Osteoblast (primary cell): ENCODE data around the gene HNF1A. TPM values are rescaled to one million over a fixed set of nuclear protein-coding genes. Genes with fewer than 3 reads are reported as not detected.

Experiments
- DNase-seq: peaks from one replicate; pipeline ENCODE4 v3.0.0; 2011; ENCODE audit warnings: low spot score, mixed read lengths; ENCODE audit not compliant: insufficient read length; ENCODE audit errors: missing footprints
- H2AFZ ChIP-seq: 2 replicates; pipeline ENCODE4 v1.6.0; 2011; ENCODE audit warnings: mild to moderate bottlenecking, low read length
- H3K27ac ChIP-seq: 2 replicates; pipeline ENCODE4 v1.5.1; 2011; ENCODE audit warnings: mild to moderate bottlenecking, low read depth, low read length, moderate library complexity
- H3K27me3 ChIP-seq: 2 replicates; pipeline ENCODE4 v1.6.0; 2012; ENCODE audit warnings: mild to moderate bottlenecking, control low read depth, inconsistent platforms, low read length, moderate library complexity; ENCODE audit not compliant: insufficient read depth
- H3K36me3 ChIP-seq: 2 replicates; pipeline ENCODE4 v1.5.1; 2011; ENCODE audit warnings: mild to moderate bottlenecking, low read length, control low read depth, moderate library complexity; ENCODE audit not compliant: insufficient read depth
- H3K4me1 ChIP-seq: 2 replicates; pipeline ENCODE4 v1.5.1; 2011; ENCODE audit warnings: mild to moderate bottlenecking, low read length, control low read depth, moderate library complexity; ENCODE audit not compliant: insufficient read depth
- H3K4me2 ChIP-seq: 2 replicates; pipeline ENCODE4 v1.6.0; 2011; ENCODE audit warnings: mild to moderate bottlenecking, low read length; ENCODE audit not compliant: insufficient read depth
- H3K4me3 ChIP-seq: fragments of 200-600 bp; sonication (generic); 3 replicates; pipeline ENCODE4 v1.5.1; 2012; ENCODE audit warnings: mild to moderate bottlenecking, low read length, inconsistent platforms; ENCODE audit not compliant: insufficient read depth
- H3K79me2 ChIP-seq: 2 replicates; pipeline ENCODE4 v1.6.0; 2012; ENCODE audit warnings: mild to moderate bottlenecking, low read length, control low read depth, inconsistent platforms; ENCODE audit not compliant: insufficient read depth
- H3K9me3 ChIP-seq: 2 replicates; pipeline ENCODE4 v1.5.1; 2011; ENCODE audit warnings: low read depth, low read length, control low read depth
- H4K20me1 ChIP-seq: 2 replicates; pipeline ENCODE4 v1.6.0; 2012; ENCODE audit warnings: mild to moderate bottlenecking, low read length, control low read depth; ENCODE audit not compliant: insufficient read depth
- total RNA-seq: library from RNA; depleted of rRNA; stranded (reverse); fragments of >200 nt; gene quantifications from 2 replicates; pipeline ENCODE4 v1.2.3, GENCODE V29; 2012
- TF ChIP-seq, protein P1 (sequence below): IDR thresholded peaks from 2 replicates; pipeline ENCODE4 v1.5.1; 2011; ENCODE audit warnings: mild to moderate bottlenecking, low read depth, low read length, moderate library complexity; ENCODE audit errors: extremely low read depth

Gene HNF1A
- total RNA-seq, 1 donor = not detected

DNA sequence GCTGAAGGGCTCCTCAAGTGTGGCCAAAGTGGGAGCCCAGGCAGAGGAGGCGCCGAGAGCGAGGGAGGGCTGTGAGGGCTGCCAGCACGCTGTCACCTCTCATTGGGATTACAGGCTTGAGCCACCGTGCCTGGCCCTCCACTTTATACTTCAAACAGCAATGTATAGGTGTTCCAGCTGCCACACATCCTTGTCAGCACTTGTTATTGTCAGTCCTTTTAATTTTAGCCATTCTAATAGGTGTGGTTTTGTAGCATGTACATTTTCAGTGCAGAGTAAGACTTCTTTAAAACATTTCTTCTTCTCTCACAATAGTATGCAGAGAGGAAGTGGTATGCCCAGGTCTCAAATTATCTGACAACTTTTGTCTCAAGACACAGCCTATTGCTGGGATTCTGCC lies 27.5 kb upstream of the HNF1A start:
- H2AFZ ChIP-seq = no peak overlapping the region
- H3K4me1 ChIP-seq = no peaks in the 10 kb centered on the region
- no peaks in the 10 kb centered on the region for H3K9me3 ChIP-seq
- H3K4me3 ChIP-seq = no peak overlapping the region
- no peak overlapping the region for H3K4me2 ChIP-seq
- peaks cover 3% of the 10 kb centered on the region for H3K27me3 ChIP-seq
- no peak for DNase-seq
- H3K27ac ChIP-seq = no peak overlapping the region
- TF ChIP-seq, protein P1, sequence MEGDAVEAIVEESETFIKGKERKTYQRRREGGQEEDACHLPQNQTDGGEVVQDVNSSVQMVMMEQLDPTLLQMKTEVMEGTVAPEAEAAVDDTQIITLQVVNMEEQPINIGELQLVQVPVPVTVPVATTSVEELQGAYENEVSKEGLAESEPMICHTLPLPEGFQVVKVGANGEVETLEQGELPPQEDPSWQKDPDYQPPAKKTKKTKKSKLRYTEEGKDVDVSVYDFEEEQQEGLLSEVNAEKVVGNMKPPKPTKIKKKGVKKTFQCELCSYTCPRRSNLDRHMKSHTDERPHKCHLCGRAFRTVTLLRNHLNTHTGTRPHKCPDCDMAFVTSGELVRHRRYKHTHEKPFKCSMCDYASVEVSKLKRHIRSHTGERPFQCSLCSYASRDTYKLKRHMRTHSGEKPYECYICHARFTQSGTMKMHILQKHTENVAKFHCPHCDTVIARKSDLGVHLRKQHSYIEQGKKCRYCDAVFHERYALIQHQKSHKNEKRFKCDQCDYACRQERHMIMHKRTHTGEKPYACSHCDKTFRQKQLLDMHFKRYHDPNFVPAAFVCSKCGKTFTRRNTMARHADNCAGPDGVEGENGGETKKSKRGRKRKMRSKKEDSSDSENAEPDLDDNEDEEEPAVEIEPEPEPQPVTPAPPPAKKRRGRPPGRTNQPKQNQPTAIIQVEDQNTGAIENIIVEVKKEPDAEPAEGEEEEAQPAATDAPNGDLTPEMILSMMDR = no peak
- no peaks in the 10 kb centered on the region for H3K36me3 ChIP-seq
- no peaks in the 10 kb centered on the region for H3K79me2 ChIP-seq
- H4K20me1 ChIP-seq = no peaks in the 10 kb centered on the region

DNA sequence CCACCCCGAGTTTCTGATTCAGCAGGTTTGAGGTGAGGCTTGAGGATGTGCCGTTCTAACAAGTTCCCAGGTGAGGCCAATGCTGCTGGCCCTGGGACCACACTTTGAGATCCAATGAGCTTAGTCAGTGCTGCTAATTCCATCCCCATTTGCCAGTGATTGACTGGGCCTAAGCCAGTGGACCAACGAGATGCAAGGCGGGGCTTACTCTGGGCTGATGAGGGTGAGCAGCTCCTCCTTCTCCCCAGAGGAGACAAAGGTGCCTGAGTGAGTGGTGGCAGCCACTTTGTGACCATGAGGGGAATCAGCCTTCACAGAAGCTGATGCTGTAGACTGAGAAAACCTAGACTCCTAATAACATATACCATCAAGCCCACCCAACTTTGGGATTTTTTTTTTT lies 23.1 kb upstream of the HNF1A start:
- no peak for DNase-seq
- TF ChIP-seq, protein P1 = no peak
- Histone ChIP-seq H3K4me1 (no peaks in the 10 kb centered on the region), H3K36me3 (no peaks in the 10 kb centered on the region), H3K79me2 (no peaks in the 10 kb centered on the region), H2AFZ (no peak overlapping the region), H4K20me1 (no peaks in the 10 kb centered on the region), H3K4me2 (no peak overlapping the region), H3K9me3 (no peaks in the 10 kb centered on the region), H3K27ac (no peak overlapping the region), H3K27me3 (peaks cover 3% of the 10 kb centered on the region), H3K4me3 (no peak overlapping the region)

DNA sequence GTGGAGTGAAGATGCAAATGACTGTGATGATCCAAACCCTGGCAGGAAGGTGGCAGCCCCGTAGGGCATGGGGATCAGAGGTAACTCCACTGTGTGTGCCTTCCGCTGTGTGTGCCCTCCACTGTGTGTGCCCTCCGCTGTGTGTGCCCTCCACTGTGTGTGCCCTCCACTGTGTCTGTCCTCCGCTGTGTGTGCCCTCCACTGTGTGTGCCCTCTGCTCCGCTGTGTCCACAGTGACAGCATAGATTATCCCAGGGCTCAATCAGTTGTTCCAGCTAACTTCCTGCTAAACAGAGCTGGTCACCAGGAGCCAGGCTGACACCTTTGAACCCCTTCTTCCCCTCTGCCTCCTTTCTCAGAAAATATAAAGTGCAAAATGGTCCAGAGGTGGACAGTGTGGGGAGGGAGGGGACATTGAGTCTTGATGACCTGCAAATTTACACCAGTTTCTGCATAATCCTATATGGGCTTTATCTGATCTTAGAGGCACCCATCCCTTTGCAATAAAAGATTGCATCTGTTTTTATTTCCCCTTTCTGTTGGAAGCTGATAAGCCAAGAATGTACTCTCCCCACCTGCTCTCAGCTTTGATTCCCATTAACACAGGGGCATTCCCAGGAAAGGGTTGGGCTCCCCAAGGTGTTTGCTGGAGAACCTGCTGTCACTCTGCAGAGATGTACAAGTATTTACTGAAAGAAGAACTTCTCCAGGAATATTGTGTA lies 21.6 kb upstream of the HNF1A start:
- TF ChIP-seq, protein P1 = no peak
- no peaks in the 10 kb centered on the region for H3K4me1 ChIP-seq

DNA sequence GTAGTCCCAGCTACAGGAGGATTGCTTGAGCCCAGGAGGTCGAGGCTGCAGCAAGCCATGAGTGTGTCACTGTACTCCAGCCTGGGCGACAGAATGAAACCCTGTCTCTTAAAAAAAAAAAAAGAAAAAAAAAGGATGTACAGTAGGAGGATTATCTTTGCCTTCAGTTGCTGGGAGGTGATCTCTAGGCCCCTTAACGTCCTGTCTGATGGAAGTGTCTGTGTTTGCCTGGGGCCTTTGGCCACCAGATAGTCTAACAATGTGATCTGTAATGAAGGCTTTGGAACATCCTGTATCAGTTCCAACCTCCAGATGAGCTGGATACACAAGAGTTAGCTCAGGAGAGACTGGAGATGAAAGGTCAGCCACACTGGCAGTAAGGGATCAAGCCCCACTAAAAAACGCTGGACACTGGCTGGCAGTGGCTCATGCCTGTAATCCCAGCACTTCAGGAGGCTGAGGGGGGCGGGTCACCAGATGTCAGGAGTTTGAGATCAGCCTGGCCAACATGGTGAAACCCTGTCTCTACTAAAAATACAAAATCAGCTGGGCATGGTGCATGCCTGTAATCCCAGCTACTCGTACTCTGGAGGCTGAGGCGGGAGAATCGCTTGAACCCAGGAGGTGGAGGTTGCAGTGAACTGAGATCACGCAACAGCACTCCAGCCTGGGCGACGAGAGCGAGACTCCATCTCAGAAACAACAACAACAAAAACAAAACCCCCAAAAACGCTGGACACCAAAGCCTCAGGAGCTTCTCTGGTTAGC lies 19.0 kb upstream of the HNF1A start:
- TF ChIP-seq, protein P1 = no peak
- H4K20me1 ChIP-seq = no peaks in the 10 kb centered on the region

More for the DNA sequence above, 21.6 kb upstream of the HNF1A start:
- H4K20me1 ChIP-seq = no peaks in the 10 kb centered on the region
- no peak overlapping the region for H2AFZ ChIP-seq
- no peaks in the 10 kb centered on the region for H3K79me2 ChIP-seq
- peaks cover 3% of the 10 kb centered on the region for H3K27me3 ChIP-seq
- no peak overlapping the region for H3K4me2 ChIP-seq
- H3K9me3 ChIP-seq = no peaks in the 10 kb centered on the region
- no peaks in the 10 kb centered on the region for H3K36me3 ChIP-seq
- H3K27ac ChIP-seq = no peak overlapping the region
- H3K4me3 ChIP-seq = no peak overlapping the region
- DNase-seq = peak; percentile 45

More for the DNA sequence above, 19.0 kb upstream of the HNF1A start:
- Histone ChIP-seq H3K79me2 (no peaks in the 10 kb centered on the region), H2AFZ (no peak overlapping the region), H3K4me2 (no peak overlapping the region), H3K4me1 (no peaks in the 10 kb centered on the region), H3K36me3 (no peaks in the 10 kb centered on the region), H3K4me3 (no peak overlapping the region), H3K27ac (no peak overlapping the region), H3K9me3 (no peaks in the 10 kb centered on the region), H3K27me3 (peaks cover 3% of the 10 kb centered on the region)
- DNase-seq = peak; percentile 35
